ENCODE results near the gene WDHD1. TPM values are rescaled to one million over a fixed set of nuclear protein-coding genes. Genes with fewer than 3 reads are reported as not detected.
"Not testable (repeated sequence)": the region's sequence is repeated elsewhere in the genome, so short reads cannot be mapped to it uniquely, and the experiment has no call there.

WDHD1 gene
- 2.6 TPM for total RNA-seq

GRCh38 chr14:55026793-55027561 is at the start of gene WDHD1, which contains the start of gene SOCS4:
WDHD1 (minus strand) TSS chr14:55027099; CDS start chr14:55026787, 312 bp downstream.
SOCS4 (plus strand) TSS chr14:55027236; CDS start chr14:55043042, 15,806 bp downstream.
- DNase-seq (ENCODE audit: low spot score) = peak; percentile 96

GRCh38 chr14:55075628-55076175 is 48.8 kb upstream of the WDHD1 start:
- no peak for DNase-seq (ENCODE audit: low spot score)

GRCh38 chr14:55074662-55075061 is 47.8 kb upstream of the WDHD1 start:
- no peak for DNase-seq (ENCODE audit: low spot score)

GRCh38 chr14:55073856-55074255 is 47.0 kb upstream of the WDHD1 start:
- no peak for DNase-seq (ENCODE audit: low spot score)

GRCh38 chr14:55071870-55072640 is 45.2 kb upstream of the WDHD1 start:
- no peak for DNase-seq (ENCODE audit: low spot score)

- DNase-seq (ENCODE audit: low spot score) = no peak
These were observed 44.1 kb upstream of the WDHD1 start for GRCh38 chr14:55070981-55071411.

- DNase-seq (ENCODE audit: low spot score) = no peak
These were observed 39.3 kb upstream of the WDHD1 start for GRCh38 chr14:55066223-55066622.

- DNase-seq (ENCODE audit: low spot score) = no peak
These were observed 38.5 kb upstream of the WDHD1 start for GRCh38 chr14:55065411-55065810.

- DNase-seq (ENCODE audit: low spot score) = not testable (repeated sequence)
These were observed 38.0 kb upstream of the WDHD1 start for GRCh38 chr14:55064896-55065295.

GRCh38 chr14:55062517-55063351 is 35.8 kb upstream of the WDHD1 start:
- DNase-seq (ENCODE audit: low spot score) = no peak

- DNase-seq (ENCODE audit: low spot score) = no peak
These were observed 32.4 kb upstream of the WDHD1 start for GRCh38 chr14:55059333-55059732.

GRCh38 chr14:55057919-55058318 is 31.0 kb upstream of the WDHD1 start:
- DNase-seq (ENCODE audit: low spot score) = no peak

GRCh38 chr14:55054098-55054497 is 27.2 kb upstream of the WDHD1 start:
- DNase-seq (ENCODE audit: low spot score) = no peak

- DNase-seq (ENCODE audit: low spot score) = no peak
These were observed 26.6 kb upstream of the WDHD1 start for GRCh38 chr14:55053500-55053899.

GRCh38 chr14:55053018-55053417 is 26.1 kb upstream of the WDHD1 start:
- DNase-seq (ENCODE audit: low spot score) = no peak

GRCh38 chr14:55052269-55052930 is 25.5 kb upstream of the WDHD1 start:
- DNase-seq (ENCODE audit: low spot score) = no peak

- peak; percentile 90 for DNase-seq (ENCODE audit: low spot score)
These were observed 24.7 kb upstream of the WDHD1 start, which contains the start of gene MAPK1IP1L for GRCh38 chr14:55051423-55052268. MAPK1IP1L (plus strand) TSS chr14:55051647; CDS start chr14:55061684, 10,037 bp downstream.

- DNase-seq (ENCODE audit: low spot score) = no peak
These were observed 24.2 kb upstream of the WDHD1 start for GRCh38 chr14:55051165-55051422.

- no peak for DNase-seq (ENCODE audit: low spot score)
These were observed 22.1 kb upstream of the WDHD1 start for GRCh38 chr14:55048900-55049436.
